ENCODE measurements around the gene RTL10.

- TF ChIP-seq RAD21 (IDR thresholded peaks at IDR 0.05; ENCODE audit: low read length) (no peak), CHD1 (IDR thresholded peaks at IDR 0.05; ENCODE audit: low read depth, low read length) (no peak), CTCF (conservative IDR thresholded peaks at IDR 0.05; ENCODE audit: low read depth, low read length) (no peak), SMC3 (IDR thresholded peaks at IDR 0.05; ENCODE audit: low read depth, low read length) (no peak)
Observed at GRCh38 chr22:19887256-19887985, 32.7 kb upstream of the RTL10 start.
